PC-3 (cell line): ENCODE measurements around the gene DBF4B. TPM values are rescaled to one million over a fixed set of nuclear protein-coding genes. Genes with fewer than 3 reads are reported as not detected.

Source experiments
- ATAC-seq: fragments of 200-7000 bp; cut with Tn5 transposase; 2 replicates; pipeline ENCODE4 v1.9.1; 2020; ENCODE audit warnings: mild to moderate bottlenecking, moderate library complexity
- BruUV-seq: library from RNA; stranded (reverse); fragments of 400-500 nt; replicated peaks from 2 replicates; lab custom pipeline; 2021; lab: Mats Ljungman, UMichigan
- CTCF ChIA-PET: fragments of 300-600 bp; sonication (Branson Sonifier 250); formaldehyde crosslinking; loops from one replicate; lab custom pipeline; 2022; ENCODE audit warnings: antibody characterized with exemption; lab: Charles Lee
- POLR2A ChIA-PET: fragments of 300-600 bp; sonication (Branson Sonifier 250); formaldehyde crosslinking; loops from one replicate; lab custom pipeline; 2022; ENCODE audit warnings: antibody characterized with exemption; ENCODE audit not compliant: unreplicated experiment; lab: Charles Lee
- DNase-seq: peaks from one replicate; pipeline ENCODE4 v3.0.0-alpha.2; 2015
- H2AFZ ChIP-seq: fragments of 300-600 bp; sonication (generic); 2 replicates; pipeline ENCODE4 v1.6.0; 2016; ENCODE audit warnings: antibody characterized with exemption, low read length
- H3F3A ChIP-seq: fragments of 300-600 bp; sonication (generic); one replicate; pipeline ENCODE4 v1.6.0; 2017; ENCODE audit warnings: antibody characterized with exemption, low read length, control low read depth, mild to moderate bottlenecking; ENCODE audit not compliant: unreplicated experiment
- H3K27ac ChIP-seq: fragments of 300-600 bp; sonication (generic); 2 replicates; pipeline ENCODE4 v1.5.1; 2016; ENCODE audit warnings: mild to moderate bottlenecking, low read length
- H3K27me3 ChIP-seq: fragments of 300-600 bp; sonication (generic); 2 replicates; pipeline ENCODE4 v1.6.1; 2016; ENCODE audit warnings: low read length, mixed read lengths
- H3K36me3 ChIP-seq: fragments of 300-600 bp; sonication (generic); 2 replicates; pipeline ENCODE4 v1.6.1; 2016; ENCODE audit warnings: low read depth, mixed run types, low read length, mixed read lengths
- H3K4me1 ChIP-seq: fragments of 300-600 bp; sonication (generic); 2 replicates; pipeline ENCODE4 v1.5.1; 2016; ENCODE audit warnings: low read length; ENCODE audit not compliant: insufficient read depth
- H3K4me2 ChIP-seq: fragments of 300-600 bp; sonication (generic); 2 replicates; pipeline ENCODE4 v1.6.0; 2016; ENCODE audit warnings: low read length
- H3K4me3 ChIP-seq: fragments of 300-600 bp; sonication (generic); 2 replicates; pipeline ENCODE4 v1.5.1; 2016; ENCODE audit warnings: mild to moderate bottlenecking, low read length, mixed read lengths
- H3K79me2 ChIP-seq: fragments of 300-600 bp; sonication (generic); 2 replicates; pipeline ENCODE4 v1.6.1; 2017; ENCODE audit warnings: low read length, mixed read lengths
- H3K9ac ChIP-seq: fragments of 300-600 bp; sonication (generic); 2 replicates; pipeline ENCODE4 v1.6.0; 2016; ENCODE audit warnings: mild to moderate bottlenecking, low read length
- H3K9me2 ChIP-seq: fragments of 300-600 bp; sonication (generic); replicated peaks from 2 replicates; pipeline ENCODE4 v1.6.1; 2016; ENCODE audit warnings: mixed run types, low read length, mixed read lengths
- H3K9me3 ChIP-seq: fragments of 300-600 bp; sonication (generic); 2 replicates; pipeline ENCODE4 v1.6.1; 2016; ENCODE audit warnings: low read length, mixed read lengths
- H4K20me1 ChIP-seq: fragments of 300-600 bp; sonication (generic); 2 replicates; pipeline ENCODE4 v1.6.1; 2016; ENCODE audit warnings: low read length, mixed read lengths
- CTCF ChIP-seq: fragments of 300-600 bp; sonication (generic); conservative IDR thresholded peaks from 2 replicates; pipeline ENCODE4 v1.5.1; 2017; ENCODE audit warnings: antibody characterized with exemption, low read depth, mild to moderate bottlenecking, low read length
- EZH2 ChIP-seq: fragments of 300-600 bp; sonication (generic); IDR thresholded peaks from one replicate; pipeline ENCODE4 v1.6.1; 2017; ENCODE audit warnings: antibody characterized with exemption, mild to moderate bottlenecking, low read length; ENCODE audit not compliant: unreplicated experiment
- EZH2phosphoT487 ChIP-seq: fragments of 300-600 bp; sonication (generic); IDR thresholded peaks from 2 replicates; pipeline ENCODE4 v1.6.1; 2018; ENCODE audit warnings: mild to moderate bottlenecking, antibody characterized with exemption, low read length, borderline replicate concordance
- intact Hi-C: fragments of 100-400 bp; cut with micrococcal nuclease; formaldehyde crosslinking; loops from 2 replicates; pipeline ENCODE4 v1.9.0; 2023
- total RNA-seq: library from RNA; depleted of rRNA; stranded (reverse); fragments of >200 nt; gene quantifications from 2 replicates; pipeline ENCODE4 v1.2.3, GENCODE V29; 2014

DBF4B gene
- total RNA-seq, 1 experiment from 2014 or later, result 17.9 TPM

GRCh38 chr17:44777394-44778348, 69.2 kb downstream of the DBF4B start:
- Histone ChIP-seq H3K4me2 (no peak overlapping the region), H4K20me1 (no peaks in the 10 kb centered on the region), H3K9me3 (no peaks in the 10 kb centered on the region), H2AFZ (no peak overlapping the region), H3F3A (no peaks in the 10 kb centered on the region), H3K36me3 (no peaks in the 10 kb centered on the region), H3K27ac (no peak overlapping the region), H3K4me1 (peaks cover 12% of the 10 kb centered on the region), H3K4me3 (no peak overlapping the region), H3K9ac (no peak overlapping the region), H3K79me2 (no peaks in the 10 kb centered on the region), H3K27me3 (no peaks in the 10 kb centered on the region), H3K9me2 (no peaks in the 10 kb centered on the region)
- intact Hi-C loops, result loop anchor here (2.0 kb wide), 1 partner anchor 51 kb away; no protein-coding TSS in a partner anchor
- TF ChIP-seq EZH2phosphoT487 (no peak), EZH2 (no peak), CTCF (no peak)
- ChIA-PET CTCF (interaction anchor here (0.6 to 2.3 kb wide), 4 partner anchors 17 to 54 kb away, joined by 3 to 7 read pairs (median 4); no protein-coding TSS in a partner anchor), POLR2A (interaction anchor here (0.6 kb wide), 1 partner anchor 35 kb away, joined by 4 read pairs; no protein-coding TSS in a partner anchor)
- BruUV-seq, result no TSS peak
- DNase-seq (no peak), ATAC-seq (no peak)

GRCh38 chr17:44778656-44779210, 70.3 kb downstream of the DBF4B start:
- intact Hi-C loops, result loop anchor here (1.0 to 2.0 kb wide), 2 partner anchors 50 to 87 kb away; no protein-coding TSS in a partner anchor
- Histone ChIP-seq H3K9ac (no peak overlapping the region), H3K36me3 (no peaks in the 10 kb centered on the region), H3K4me2 (peak overlapping the region; percentile 95), H3K9me3 (no peaks in the 10 kb centered on the region), H4K20me1 (no peaks in the 10 kb centered on the region), H2AFZ (peak overlapping the region; percentile 88; the same call in 1 of the 2 replicates), H3K27ac (no peak overlapping the region), H3K4me1 (peaks cover 12% of the 10 kb centered on the region), H3K9me2 (no peaks in the 10 kb centered on the region), H3K27me3 (no peaks in the 10 kb centered on the region), H3F3A (no peaks in the 10 kb centered on the region), H3K79me2 (no peaks in the 10 kb centered on the region), H3K4me3 (peak overlapping the region; percentile 71)
- DNase-seq, result no peak
- no TSS peak for BruUV-seq
- ChIA-PET POLR2A (no interaction called here), CTCF (interaction anchor here (1.2 to 2.6 kb wide), 5 partner anchors 31 to 100 kb away, joined by 3 to 13 read pairs (median 7); no protein-coding TSS in a partner anchor)
- no peak for ATAC-seq
- TF ChIP-seq CTCF (no peak), EZH2phosphoT487 (no peak), EZH2 (no peak)
